ENCODE measurements around the gene NOL9. TPM values are rescaled to one million over a fixed set of nuclear protein-coding genes. Genes with fewer than 3 reads are reported as not detected.

NOL9 gene
- total RNA-seq, 1 donor from 2014 or later: 48.0 TPM

GRCh38 chr1:6474815-6475282 lies 79.5 kb downstream of the NOL9 start:
- Histone ChIP-seq H3K79me2 (ENCODE audit: low read depth) (no peaks in the 10 kb centered on the region), H3K4me3 (no peak overlapping the region), H3K4me1 (peaks cover 7% of the 10 kb centered on the region), H2AFZ (replicated peaks) (no peak overlapping the region), H3K9ac (no peak overlapping the region), H3K27ac (no peak overlapping the region), H3K4me2 (no peak overlapping the region), H3K36me3 (no peaks in the 10 kb centered on the region), H3F3A (ENCODE audit: low read depth) (no peaks in the 10 kb centered on the region), H4K20me1 (ENCODE audit: low read depth) (peaks cover 2% of the 10 kb centered on the region), H3K9me3 (ENCODE audit: low read depth) (no peaks in the 10 kb centered on the region), H3K27me3 (peaks cover 12% of the 10 kb centered on the region)
- peaks cover 10% of the 10 kb centered on the region for H3K4me1 Mint-ChIP-seq
- H3K27me3 Mint-ChIP-seq (ENCODE audit: insufficient read depth, low read depth): peaks cover 2% of the 10 kb centered on the region
- DNase-seq (ENCODE audit: low spot score): no peak
- H3K9me3 Mint-ChIP-seq: no peaks in the 10 kb centered on the region
- TF ChIP-seq EZH2phosphoT487 (IDR thresholded peaks at IDR 0.05) (no peak), EZH2 (IDR thresholded peaks at IDR 0.05) (no peak), CTCF (IDR thresholded peaks at IDR 0.05) (no peak)
- H3K36me3 Mint-ChIP-seq: peaks cover 2% of the 10 kb centered on the region
- no peak overlapping the region for H3K27ac Mint-ChIP-seq
- H3K4me3 Mint-ChIP-seq: no peak overlapping the region

- Histone ChIP-seq H3K79me2 (ENCODE audit: low read depth) (no peaks in the 10 kb centered on the region), H3K27ac (no peak overlapping the region), H3K9ac (no peak overlapping the region), H3K4me1 (peaks cover 7% of the 10 kb centered on the region), H4K20me1 (ENCODE audit: low read depth) (peaks cover 2% of the 10 kb centered on the region), H3K4me3 (no peak overlapping the region), H3K9me3 (ENCODE audit: low read depth) (no peaks in the 10 kb centered on the region), H3F3A (ENCODE audit: low read depth) (no peaks in the 10 kb centered on the region), H3K4me2 (no peak overlapping the region), H3K36me3 (no peaks in the 10 kb centered on the region), H3K27me3 (peaks cover 12% of the 10 kb centered on the region), H2AFZ (replicated peaks) (no peak overlapping the region)
- Mint-ChIP-seq H3K36me3 (peaks cover 3% of the 10 kb centered on the region), H3K27me3 (ENCODE audit: insufficient read depth, low read depth) (peaks cover 2% of the 10 kb centered on the region), H3K4me1 (peaks cover 10% of the 10 kb centered on the region), H3K9me3 (no peaks in the 10 kb centered on the region), H3K4me3 (no peak overlapping the region), H3K27ac (no peak overlapping the region)
- no peak for TF ChIP-seq EZH2 (IDR thresholded peaks at IDR 0.05)
- no peak for TF ChIP-seq EZH2phosphoT487 (IDR thresholded peaks at IDR 0.05)
- no peak for TF ChIP-seq CTCF (IDR thresholded peaks at IDR 0.05)
- DNase-seq (ENCODE audit: low spot score): no peak
Observed at GRCh38 chr1:6473974-6474814, 80.1 kb downstream of the NOL9 start.

- no peak overlapping the region for H2AFZ ChIP-seq (replicated peaks)
- no peak for TF ChIP-seq EZH2phosphoT487 (IDR thresholded peaks at IDR 0.05)
- TF ChIP-seq CTCF (IDR thresholded peaks at IDR 0.05): no peak
- no peak for TF ChIP-seq EZH2 (IDR thresholded peaks at IDR 0.05)
- H4K20me1 ChIP-seq (ENCODE audit: low read depth): peaks cover 2% of the 10 kb centered on the region
- no peak overlapping the region for H3K4me3 ChIP-seq
- Mint-ChIP-seq H3K4me3 (no peak overlapping the region), H3K4me1 (peaks cover 10% of the 10 kb centered on the region), H3K27ac (no peak overlapping the region), H3K27me3 (ENCODE audit: insufficient read depth, low read depth) (peaks cover 2% of the 10 kb centered on the region), H3K9me3 (no peaks in the 10 kb centered on the region), H3K36me3 (peaks cover 5% of the 10 kb centered on the region)
- no peak overlapping the region for H3K9ac ChIP-seq
- peaks cover 7% of the 10 kb centered on the region for H3K4me1 ChIP-seq
- H3K27me3 ChIP-seq: peaks cover 12% of the 10 kb centered on the region
- H3F3A ChIP-seq (ENCODE audit: low read depth): no peaks in the 10 kb centered on the region
- H3K4me2 ChIP-seq: no peak overlapping the region
- no peak overlapping the region for H3K27ac ChIP-seq
- no peaks in the 10 kb centered on the region for H3K9me3 ChIP-seq (ENCODE audit: low read depth)
- no peaks in the 10 kb centered on the region for H3K79me2 ChIP-seq (ENCODE audit: low read depth)
- no peak for DNase-seq (ENCODE audit: low spot score)
- no peaks in the 10 kb centered on the region for H3K36me3 ChIP-seq
Observed at GRCh38 chr1:6473156-6473555, 81.2 kb downstream of the NOL9 start.

Measured in neural progenitor cell (in vitro differentiated cells).